CD4-positive, alpha-beta T cell treated with Interleukin-21 for 1 hour (primary cell): ENCODE measurements around the gene WRAP53.

Experiments
- DNase-seq: peaks from one replicate; pipeline ENCODE4 v3.0.0-alpha.2; 2020

The WRAP53 gene

GRCh38 chr17:7747635-7748071 is 59.4 kb downstream of the WRAP53 start:
- no peak for DNase-seq

- DNase-seq, result no peak
Observed at GRCh38 chr17:7748076-7748775, 59.9 kb downstream of the WRAP53 start.

GRCh38 chr17:7750321-7750821 is 62.1 kb downstream of the WRAP53 start:
- no peak for DNase-seq
